ENCODE measurements around the gene ZDHHC12. TPM values are rescaled to one million over a fixed set of nuclear protein-coding genes. Genes with fewer than 3 reads are reported as not detected.
"Not testable (repeated sequence)": the region's sequence is repeated elsewhere in the genome, so short reads cannot be mapped to it uniquely, and the experiment has no call there.

ZDHHC12 gene
- total and polyA plus RNA-seq, 2 donors (not counting 3 experiments of a cell fraction or from before 2014, with no cell fraction given), result 28.8 to 62.0 TPM

- intact Hi-C loops (cut with micrococcal nuclease), result no loop called here
- no peaks in the 10 kb centered on the region for H4K20me1 ChIP-seq (replicated peaks; ENCODE audit: control insufficient read depth, extremely low read depth, insufficient read depth, low read length)
- no peaks in the 10 kb centered on the region for H3K27me3 ChIP-seq (ENCODE audit: control insufficient read depth in 2 of 2, insufficient read depth in 2 of 2, low read length in 2 of 2)
- no peaks in the 10 kb centered on the region for H3K9me1 ChIP-seq (replicated peaks; ENCODE audit: control insufficient read depth, extremely low read depth, insufficient read depth, low read length)
- TF ChIP-seq MYC (IDR thresholded peaks at IDR 0.05; ENCODE audit: low read depth, low read length) (no peak), MAX (IDR thresholded peaks at IDR 0.05; ENCODE audit: insufficient read depth, insufficient read length) (no peak), POLR2A (IDR thresholded peaks at IDR 0.05; ENCODE audit: low read depth, low read length) (no peak), GATA2 (IDR thresholded peaks at IDR 0.05; ENCODE audit: insufficient read depth, insufficient read length, low read depth, low read length) (no peak), JUN (IDR thresholded peaks at IDR 0.05; ENCODE audit: borderline replicate concordance, insufficient read depth, insufficient read length, low read depth) (no peak), EZH2 (IDR thresholded peaks at IDR 0.05; ENCODE audit: borderline replicate concordance, low read depth, low read length, severe bottlenecking) (no peak), CTCF (IDR thresholded peaks at IDR 0.05; ENCODE audit: extremely low read depth in 1 of 2, insufficient read depth in 1 of 2, low read depth in 1 of 2, low read length in 2 of 2) (no peak), POLR2AphosphoS5 (IDR thresholded peaks at IDR 0.05; ENCODE audit: insufficient read depth, low read depth, low read length) (no peak), FOS (IDR thresholded peaks at IDR 0.05; ENCODE audit: borderline replicate concordance, insufficient read depth, low read length) (no peak)
- CTCF ChIA-PET, result interaction anchor here (1.2 to 1.6 kb wide), 4 partner anchors 9 to 87 kb away, joined by 4 to 9 read pairs (median 6); no protein-coding TSS in a partner anchor
- no peaks in the 10 kb centered on the region for H3K9me3 ChIP-seq (replicated peaks; ENCODE audit: control insufficient read depth, insufficient read depth, low read length)
- no peak overlapping the region for H3K27ac ChIP-seq (ENCODE audit: insufficient read depth, low read depth, low read length)
- no peak overlapping the region for H3K4me3 ChIP-seq (replicated peaks in 1 of 3; ENCODE audit: insufficient read depth in 1 of 3, low read depth in 1 of 3, low read length in 3 of 3)
- POLR2A ChIA-PET, result no interaction called here
- no peak overlapping the region for H3K4me2 ChIP-seq (ENCODE audit: insufficient read depth, low read length)
- BruUV-seq (replicated peaks), result no TSS peak
- no peak overlapping the region for H2AFZ ChIP-seq (ENCODE audit: low read depth, low read length)
- peaks cover 1 to 7% of the 10 kb centered on the region in 2 experiments for H3K36me3 ChIP-seq (ENCODE audit: control insufficient read depth in 2 of 2, extremely low read depth in 1 of 2, insufficient read depth in 2 of 2, low read length in 2 of 2)
- H3K79me2 ChIP-seq (ENCODE audit: control insufficient read depth, insufficient read depth, low read length), result peaks cover 12% of the 10 kb centered on the region
- no peak overlapping the region for H3K9ac ChIP-seq (replicated peaks; ENCODE audit: extremely low read depth, insufficient read depth, low read length)
- no peak for DNase-seq (ENCODE audit: low read depth, low spot score)
- FAIRE-seq, result no peak
- dilution Hi-C loops (cut with MboI; ENCODE audit: extremely low pct_ligation_motif_present, low sequenced_read_pairs), result no loop called here
- peaks cover 14% of the 10 kb centered on the region for H3K4me1 ChIP-seq (ENCODE audit: control insufficient read depth, extremely low read depth, insufficient read depth, low read length)
Measured at GRCh38 chr9:128701227-128701854, 22.6 kb downstream of the ZDHHC12 start.

- H3K4me2 ChIP-seq (ENCODE audit: insufficient read depth, low read length); DNase-seq (ENCODE audit: low read depth, low spot score); FAIRE-seq; H2AFZ ChIP-seq (ENCODE audit: low read depth, low read length); intact Hi-C loops (cut with micrococcal nuclease); H3K27ac ChIP-seq (ENCODE audit: insufficient read depth, low read depth, low read length); H3K27me3 ChIP-seq (ENCODE audit: control insufficient read depth in 2 of 2, insufficient read depth in 2 of 2, low read length in 2 of 2); H3K9me1 ChIP-seq (replicated peaks; ENCODE audit: control insufficient read depth, extremely low read depth, insufficient read depth, low read length); H3K4me3 ChIP-seq (replicated peaks in 1 of 3; ENCODE audit: insufficient read depth in 1 of 3, low read depth in 1 of 3, low read length in 3 of 3); H4K20me1 ChIP-seq (replicated peaks; ENCODE audit: control insufficient read depth, extremely low read depth, insufficient read depth, low read length); dilution Hi-C loops (cut with MboI; ENCODE audit: extremely low pct_ligation_motif_present, low sequenced_read_pairs); POLR2A ChIA-PET; H3K9ac ChIP-seq (replicated peaks; ENCODE audit: extremely low read depth, insufficient read depth, low read length); BruUV-seq (replicated peaks); H3K9me3 ChIP-seq (replicated peaks; ENCODE audit: control insufficient read depth, insufficient read depth, low read length): not testable (repeated sequence)
- peaks cover 14% of the 10 kb centered on the region for H3K4me1 ChIP-seq (ENCODE audit: control insufficient read depth, extremely low read depth, insufficient read depth, low read length)
- H3K79me2 ChIP-seq (ENCODE audit: control insufficient read depth, insufficient read depth, low read length), result peaks cover 14% of the 10 kb centered on the region
- peaks cover 4 to 15% of the 10 kb centered on the region in 2 experiments for H3K36me3 ChIP-seq (ENCODE audit: control insufficient read depth in 2 of 2, extremely low read depth in 1 of 2, insufficient read depth in 2 of 2, low read length in 2 of 2)
- CTCF ChIA-PET, result interaction anchor here (1.2 to 1.6 kb wide), 3 partner anchors 10 to 64 kb away, joined by 6 read pairs; partner anchors contain the start of gene SET
Measured at GRCh38 chr9:128699096-128699795, 24.7 kb downstream of the ZDHHC12 start.
